Activated B cell treated with CpG ODN at 0.5 μM for 24 hours (primary cell): ENCODE measurements around the gene SEPTIN3. TPM values are rescaled to one million over a fixed set of nuclear protein-coding genes. Genes with fewer than 3 reads are reported as not detected.

Experiments used
- ATAC-seq: fragments of 200-7000 bp; cut with Tn5 transposase; one replicate; pipeline ENCODE4 v1.10.0; 2021; ENCODE audit warnings: low read depth, mild to moderate bottlenecking, moderate library complexity
- CTCF ChIA-PET: fragments of 350-600 bp; sonication (Branson Sonifier 250); formaldehyde crosslinking; loops from one replicate; lab custom pipeline; 2021; ENCODE audit warnings: antibody characterized with exemption; lab: Charles Lee
- POLR2A ChIA-PET: fragments of 350-600 bp; sonication (Branson Sonifier 250); formaldehyde crosslinking; loops from one replicate; lab custom pipeline; 2021; ENCODE audit warnings: antibody characterized with exemption; lab: Charles Lee
- DNase-seq: peaks from one replicate; pipeline ENCODE4 v3.0.0; 2022
- H3K27ac Mint-ChIP-seq: one replicate; pipeline ENCODE4 v1.8.0; 2020; ENCODE audit warnings: mixed read lengths
- H3K27me3 Mint-ChIP-seq: one replicate; pipeline ENCODE4 v1.8.0; 2021; ENCODE audit warnings: mixed read lengths
- H3K36me3 Mint-ChIP-seq: one replicate; pipeline ENCODE4 v1.8.0; 2021; ENCODE audit warnings: low read depth, mixed read lengths
- H3K4me1 Mint-ChIP-seq: one replicate; pipeline ENCODE4 v1.8.0; 2021; ENCODE audit warnings: mixed read lengths
- H3K4me3 Mint-ChIP-seq: one replicate; pipeline ENCODE4 v1.8.0; 2020; ENCODE audit warnings: mild to moderate bottlenecking, mixed read lengths
- H3K9me3 Mint-ChIP-seq: one replicate; pipeline ENCODE4 v1.8.0; 2020; ENCODE audit warnings: mixed read lengths
- CTCF ChIP-seq: fragments of 200-600 bp; IDR thresholded peaks from one replicate; pipeline ENCODE4 v1.8.0; 2022; ENCODE audit warnings: antibody characterized with exemption, mild to moderate bottlenecking
- intact Hi-C: fragments of 100-400 bp; cut with micrococcal nuclease; formaldehyde crosslinking; loops from one replicate; pipeline ENCODE4 v1.15.1; 2024
- total RNA-seq: library from RNA; stranded (reverse); gene quantifications from 2 replicates; pipeline ENCODE4 v1.2.3, GENCODE V29; 2022

Gene SEPTIN3
- total RNA-seq, 1 donor from 2014 or later: 0.49 TPM

- CTCF ChIA-PET: interaction anchor here (0.6 to 1.2 kb wide), 6 partner anchors 12 to 492 kb away, joined by 3 to 8 read pairs (median 3); no protein-coding TSS in a partner anchor
- DNase-seq (no peak), ATAC-seq (no peak)
- Mint-ChIP-seq H3K4me3 (no peak overlapping the region), H3K9me3 (no peaks in the 10 kb centered on the region), H3K27me3 (no peaks in the 10 kb centered on the region), H3K36me3 (no peaks in the 10 kb centered on the region), H3K27ac (no peak overlapping the region), H3K4me1 (peaks cover 56% of the 10 kb centered on the region)
- POLR2A ChIA-PET: interaction anchor here (0.9 to 1.5 kb wide), 8 partner anchors 9 to 255 kb away, joined by 3 to 5 read pairs (median 3); partner anchors contain the start of genes NDUFA6 and WBP2NL
- TF ChIP-seq CTCF: no peak
- intact Hi-C loops: no loop called here
Observed at GRCh38 chr22:41952713-41953112, 16.5 kb upstream of the SEPTIN3 start.

DNA sequence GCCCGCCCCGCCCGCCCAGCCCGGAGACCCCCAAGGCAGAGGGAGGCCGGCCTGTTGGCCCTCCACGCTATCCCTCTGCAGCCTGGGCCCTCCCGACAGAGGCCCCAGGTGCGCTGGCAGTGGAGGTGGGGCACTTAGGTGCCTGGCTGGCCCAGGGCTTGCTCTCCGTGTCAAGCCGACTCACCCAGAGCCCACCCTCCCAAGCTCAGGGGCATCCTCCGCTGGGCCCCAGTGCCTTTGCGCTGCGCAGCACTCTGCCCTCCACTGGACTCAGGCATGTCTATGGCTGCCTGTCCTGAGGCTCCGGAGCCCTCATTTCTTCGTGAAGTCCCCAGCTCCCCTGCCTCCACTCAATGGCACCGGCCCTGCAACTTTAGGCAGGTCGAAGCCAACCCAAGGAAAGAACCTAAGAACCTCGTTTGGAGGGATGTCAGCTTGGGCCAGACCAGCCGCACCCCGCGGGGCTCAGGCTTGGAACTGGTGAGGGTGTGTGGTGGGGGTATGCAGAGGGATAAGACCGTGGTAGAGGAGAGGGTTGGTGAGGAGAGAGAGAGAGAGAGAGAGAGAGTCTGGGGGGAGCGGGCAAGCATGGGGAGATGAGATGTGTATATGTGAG lies 11.2 kb upstream of the SEPTIN3 start:
- intact Hi-C loops: loop anchor here (1.0 to 5.0 kb wide), 5 partner anchors 17 to 484 kb away; partner anchors contain the start of gene WBP2NL
- no peak overlapping the region for H3K4me3 Mint-ChIP-seq

GRCh38 chr22:41963453-41964111 lies 5.7 kb upstream of the SEPTIN3 start:
- intact Hi-C loops: no loop called here
- H3K27me3 Mint-ChIP-seq: no peaks in the 10 kb centered on the region

More for the DNA sequence above, 11.2 kb upstream of the SEPTIN3 start:
- TF ChIP-seq CTCF: peak; percentile 12
- no peaks in the 10 kb centered on the region for H3K9me3 Mint-ChIP-seq
- no peaks in the 10 kb centered on the region for H3K27me3 Mint-ChIP-seq
- no peak for ATAC-seq
- peaks cover 15% of the 10 kb centered on the region for H3K4me1 Mint-ChIP-seq
- no peaks in the 10 kb centered on the region for H3K36me3 Mint-ChIP-seq
- no peak for DNase-seq
- ChIA-PET CTCF (interaction anchor here (1.1 to 1.6 kb wide), 2 partner anchors 8 to 260 kb away, joined by 3 to 6 read pairs; no protein-coding TSS in a partner anchor), POLR2A (interaction anchor here (0.6 to 0.9 kb wide), 2 partner anchors 48 to 261 kb away, joined by 3 to 5 read pairs; no protein-coding TSS in a partner anchor)
- no peak overlapping the region for H3K27ac Mint-ChIP-seq

GRCh38 chr22:41964112-41964491 lies 5.1 kb upstream of the SEPTIN3 start:
- DNase-seq (no peak), ATAC-seq (no peak)
- Mint-ChIP-seq H3K36me3 (no peaks in the 10 kb centered on the region), H3K27ac (no peak overlapping the region), H3K4me3 (no peak overlapping the region), H3K27me3 (no peaks in the 10 kb centered on the region), H3K4me1 (peaks cover 9% of the 10 kb centered on the region), H3K9me3 (no peaks in the 10 kb centered on the region)
- POLR2A ChIA-PET: no interaction called here
- intact Hi-C loops: no loop called here
- CTCF ChIA-PET: interaction anchor here (0.6 to 1.5 kb wide), 3 partner anchors 8 to 149 kb away, joined by 3 to 7 read pairs (median 6); no protein-coding TSS in a partner anchor
- TF ChIP-seq CTCF: no peak

More at GRCh38 chr22:41963453-41964111, 5.7 kb upstream of the SEPTIN3 start:
- no peak overlapping the region for H3K27ac Mint-ChIP-seq
- POLR2A ChIA-PET: interaction anchor here (1.0 kb wide), 1 partner anchor 116 kb away, joined by 3 read pairs; no protein-coding TSS in a partner anchor
- H3K36me3 Mint-ChIP-seq: no peaks in the 10 kb centered on the region
- CTCF ChIA-PET: interaction anchor here (0.6 kb wide), 1 partner anchor 8 kb away, joined by 6 read pairs; no protein-coding TSS in a partner anchor
- no peak overlapping the region for H3K4me3 Mint-ChIP-seq
- ATAC-seq: no peak
- no peaks in the 10 kb centered on the region for H3K9me3 Mint-ChIP-seq
- TF ChIP-seq CTCF: no peak
- H3K4me1 Mint-ChIP-seq: peaks cover 9% of the 10 kb centered on the region
- DNase-seq: no peak
